HG03565 (cell line): ENCODE measurements around the gene PARD3B.
A peak's percentile ranks its signal among the peaks of the same experiment; 100 is the strongest.

Experiments used
- ATAC-seq: cut with Tn5 transposase; IDR thresholded peaks from one replicate; pipeline ENCODE4 v1.9.1; 2021; ENCODE audit warnings: mild to moderate bottlenecking, moderate library complexity; ENCODE audit not compliant: unreplicated experiment

Gene PARD3B

DNA sequence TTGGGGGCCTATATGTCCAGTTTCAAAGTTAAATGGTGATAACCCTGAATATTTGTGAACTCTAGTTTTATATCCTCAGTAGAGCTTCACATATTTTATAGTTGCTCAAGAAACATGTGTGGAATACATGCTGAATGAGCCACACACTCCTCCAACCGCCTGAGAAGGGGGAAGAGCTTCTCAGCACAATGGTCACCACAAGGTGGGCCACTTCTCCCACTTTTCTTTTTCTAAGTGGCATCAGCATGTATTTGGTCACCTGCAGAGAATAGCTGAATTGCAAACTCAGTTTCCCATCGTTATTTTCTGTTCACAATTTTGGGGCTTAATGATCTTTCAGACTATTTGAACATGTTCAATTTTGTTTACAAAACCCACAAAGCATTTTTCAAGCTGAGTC lies 340.5 kb downstream of the PARD3B start:
- ATAC-seq, result no peak

DNA sequence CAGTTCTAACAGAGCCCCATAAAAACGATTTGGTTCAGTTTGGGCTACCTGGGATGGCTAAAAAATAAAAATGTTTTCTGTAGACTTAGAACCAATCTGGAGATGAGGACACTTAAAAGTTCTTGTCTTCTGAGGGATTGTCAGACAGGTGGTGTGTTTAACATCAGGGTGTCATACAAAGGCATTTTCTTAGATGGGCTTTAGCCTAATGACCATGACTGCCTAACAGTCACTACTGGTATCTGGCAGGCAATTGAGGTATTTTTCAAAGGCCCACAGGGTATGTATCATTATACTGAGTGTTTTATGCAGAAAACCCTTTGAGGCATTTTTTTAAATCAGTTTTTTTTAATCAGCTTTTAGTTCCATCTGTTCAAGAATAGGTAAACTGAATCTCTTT lies 341.4 kb downstream of the PARD3B start:
- no peak for ATAC-seq

DNA sequence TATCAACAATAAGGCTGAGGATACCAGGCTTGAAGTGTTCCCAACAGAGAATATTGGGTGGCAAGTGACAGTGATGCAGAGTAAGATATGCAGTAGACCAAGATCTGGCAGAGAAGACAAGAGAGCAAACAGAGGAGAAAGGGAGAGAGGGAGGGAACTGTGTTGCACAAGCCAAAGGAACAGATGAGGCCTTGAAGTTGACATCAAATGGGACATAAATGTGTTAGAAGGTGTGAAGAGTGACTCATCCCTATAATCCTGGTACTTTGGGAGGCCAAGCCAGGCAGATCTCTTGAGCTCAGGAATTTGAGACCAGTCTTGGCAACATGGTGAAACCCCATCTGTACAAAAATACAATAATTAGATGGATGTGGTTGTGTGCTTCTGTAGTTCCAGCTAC lies 342.9 kb downstream of the PARD3B start:
- ATAC-seq, result no peak

DNA sequence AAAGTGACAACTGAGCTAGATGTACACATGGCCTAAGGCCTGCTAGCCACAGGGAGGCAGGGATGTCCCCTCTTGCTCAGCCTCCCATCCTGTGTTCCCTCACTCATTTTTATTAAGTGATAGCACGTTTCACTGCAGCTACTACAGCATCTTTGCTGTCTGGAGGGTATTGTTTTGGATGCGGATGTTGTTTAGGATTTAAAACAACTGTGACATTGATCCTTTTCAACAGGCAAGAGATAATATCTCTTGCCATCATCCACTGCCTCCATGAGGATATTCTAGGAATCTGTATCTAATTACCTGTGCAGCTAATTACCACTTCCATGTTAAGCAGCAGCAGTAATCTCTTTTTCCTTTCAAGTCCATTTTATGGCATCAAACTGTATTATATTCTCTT lies 345.4 kb downstream of the PARD3B start:
- no peak for ATAC-seq

DNA sequence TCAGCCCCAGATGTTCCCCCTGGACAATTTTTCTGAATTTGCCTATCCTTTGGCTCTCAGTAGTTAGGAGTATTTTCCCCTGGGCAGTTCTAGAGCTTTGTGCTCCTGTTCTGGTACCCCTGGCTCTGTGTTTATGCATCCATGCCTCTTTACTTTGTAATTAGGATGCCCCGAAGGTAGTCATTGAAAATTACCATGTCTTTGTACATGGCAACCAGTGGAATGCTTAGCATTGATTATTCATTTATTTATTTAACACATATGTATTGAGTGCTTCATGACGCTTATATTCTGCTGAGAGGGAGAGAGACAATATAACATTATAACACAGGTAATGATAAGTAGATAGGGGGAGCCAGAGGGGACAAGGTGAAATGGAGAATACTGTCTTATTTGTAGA lies 346.5 kb downstream of the PARD3B start:
- no peak for ATAC-seq

DNA sequence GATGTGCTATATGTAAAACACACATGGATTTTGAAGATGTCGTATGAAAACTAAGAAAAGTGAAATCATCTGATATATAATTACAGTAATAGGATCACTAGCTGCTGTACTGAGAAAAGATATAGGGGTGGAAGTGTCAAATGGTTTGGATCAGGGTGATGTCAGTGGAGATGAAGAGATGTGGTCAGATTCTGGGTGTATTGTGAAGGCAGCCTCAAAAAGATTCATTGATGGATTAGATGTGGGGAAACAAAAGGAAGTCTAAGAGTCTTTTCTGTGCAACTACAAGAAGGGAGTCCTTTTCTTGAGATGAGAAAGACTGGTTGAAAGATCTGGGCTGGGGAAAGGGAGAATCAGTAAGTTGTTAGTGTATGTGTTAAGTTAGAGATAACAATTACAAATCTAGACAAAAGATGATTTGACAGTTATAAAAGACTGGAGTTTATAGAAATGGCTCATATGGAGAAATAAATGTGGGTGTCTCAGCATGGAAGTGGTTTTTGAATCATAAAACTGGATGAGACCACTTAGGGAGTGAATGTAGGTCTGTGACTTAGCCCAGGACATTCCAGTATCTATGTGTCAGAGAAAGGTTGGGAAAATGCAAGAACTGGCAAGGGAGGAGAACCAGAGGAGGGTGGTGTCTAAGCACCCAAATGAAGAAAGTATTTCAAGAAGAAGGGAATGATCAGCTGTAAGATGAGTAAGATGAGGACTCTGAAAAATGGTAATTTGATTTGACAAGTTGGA lies 347.4 kb downstream of the PARD3B start:
- no peak for ATAC-seq

DNA sequence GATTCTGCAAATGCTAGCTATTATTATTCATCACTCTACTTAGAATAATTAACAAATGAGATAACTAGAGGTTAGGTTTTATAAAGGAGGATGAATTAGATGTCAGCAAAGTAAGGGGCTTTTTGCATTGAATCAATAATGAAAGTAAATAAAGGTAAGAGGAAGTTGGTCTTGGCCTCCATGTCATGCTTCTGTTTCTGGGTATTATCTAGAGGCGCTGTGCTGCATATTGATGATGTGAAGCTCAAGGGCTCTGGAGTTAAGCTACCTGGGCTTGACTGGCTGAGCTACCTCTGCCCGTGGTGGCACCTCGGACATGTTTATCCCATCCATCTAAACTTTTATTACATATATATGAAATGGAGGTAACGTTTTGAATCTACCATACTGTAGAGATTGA lies 350.9 kb downstream of the PARD3B start:
- ATAC-seq, result no peak

DNA sequence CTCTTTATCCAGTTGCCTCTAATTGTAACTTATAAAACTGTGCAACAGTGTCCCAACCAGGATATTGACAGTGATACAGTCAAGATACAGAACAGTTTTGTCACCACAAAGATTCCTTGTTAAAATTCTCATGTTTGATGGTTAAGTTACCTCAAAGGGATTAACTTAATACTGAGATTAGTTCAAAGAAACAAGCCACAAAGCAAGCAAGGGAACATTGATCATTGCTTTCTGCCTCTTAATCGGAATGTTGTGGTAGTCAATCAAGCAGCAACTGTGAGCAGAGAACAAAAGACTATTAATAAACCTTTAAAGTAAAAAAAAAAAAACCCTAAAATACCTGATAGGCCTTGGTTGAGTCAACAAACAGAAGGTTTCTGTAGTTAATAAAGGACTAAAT lies 352.3 kb downstream of the PARD3B start:
- no peak for ATAC-seq

DNA sequence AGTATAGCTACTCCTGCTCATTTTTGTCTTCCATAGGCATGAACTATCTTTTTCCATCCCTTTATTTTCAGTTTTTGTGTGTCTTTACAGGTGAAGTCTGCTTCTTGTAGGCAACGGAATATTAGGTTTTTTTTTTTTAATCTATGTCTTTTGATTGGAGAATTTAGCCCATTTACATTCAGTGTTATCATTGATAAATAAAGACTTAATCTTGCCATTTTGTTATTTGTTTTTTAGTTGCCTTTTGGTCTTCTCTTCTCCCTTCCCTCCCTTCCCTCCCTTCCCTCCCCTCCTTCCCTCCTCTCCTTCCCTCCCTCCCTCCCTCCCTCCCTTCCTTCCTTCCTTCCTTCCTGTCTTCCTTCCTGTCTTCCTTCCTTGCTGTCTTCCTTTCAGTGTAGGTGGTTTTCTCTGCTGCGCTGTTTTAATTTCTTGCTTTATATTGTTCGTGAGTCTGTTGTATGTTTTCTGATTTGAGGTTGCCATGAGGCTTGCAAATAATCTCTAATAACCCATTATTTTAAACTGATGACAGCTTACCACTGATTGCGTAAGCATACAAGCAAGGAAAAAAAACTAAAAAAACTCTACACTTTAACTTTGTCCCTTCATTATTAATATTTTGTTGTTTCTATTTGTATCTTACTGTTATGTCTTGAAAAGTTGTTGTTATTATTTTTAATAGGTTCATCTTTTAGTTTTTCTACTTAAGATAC lies 353.8 kb downstream of the PARD3B start:
- ATAC-seq, result no peak

DNA sequence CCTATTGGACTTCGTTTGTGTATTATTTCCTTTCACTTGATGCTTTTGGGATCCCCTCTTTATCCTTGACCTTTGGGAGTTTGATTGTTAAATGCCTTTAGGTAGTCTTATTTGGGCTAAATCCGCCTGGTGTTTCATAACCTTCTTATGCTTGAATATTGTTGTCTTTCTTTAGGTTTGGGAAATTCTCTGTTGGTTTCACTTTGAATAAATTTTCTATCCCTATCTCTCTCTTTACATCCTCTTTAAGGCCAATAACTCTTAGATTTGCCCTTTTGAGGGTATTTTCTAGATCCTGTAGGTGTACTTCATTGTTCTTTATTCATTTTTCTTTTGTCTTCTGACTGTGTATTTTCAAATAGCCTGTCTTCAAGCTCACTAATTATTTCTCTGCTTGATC lies 354.7 kb downstream of the PARD3B start:
- peak; percentile 40 for ATAC-seq

DNA sequence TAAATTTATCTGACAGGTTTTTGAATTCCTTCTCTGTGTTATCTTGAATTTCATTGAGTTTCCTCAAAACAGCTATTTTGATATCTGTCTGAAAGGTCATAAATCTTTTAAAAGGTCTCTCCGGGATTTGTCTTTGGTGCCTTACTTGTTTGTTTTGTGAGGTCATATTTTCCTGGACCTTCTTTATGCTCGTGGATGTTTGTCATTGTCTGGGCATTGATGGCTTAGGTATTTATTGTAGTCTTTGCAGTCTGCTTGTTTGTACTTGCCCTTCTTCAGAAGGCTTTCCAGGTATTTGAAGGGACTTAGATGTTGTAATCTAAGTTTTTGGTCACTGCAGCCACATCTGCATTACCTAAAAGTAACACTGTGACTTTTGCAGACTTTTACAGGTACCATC lies 355.2 kb downstream of the PARD3B start:
- ATAC-seq, result no peak

DNA sequence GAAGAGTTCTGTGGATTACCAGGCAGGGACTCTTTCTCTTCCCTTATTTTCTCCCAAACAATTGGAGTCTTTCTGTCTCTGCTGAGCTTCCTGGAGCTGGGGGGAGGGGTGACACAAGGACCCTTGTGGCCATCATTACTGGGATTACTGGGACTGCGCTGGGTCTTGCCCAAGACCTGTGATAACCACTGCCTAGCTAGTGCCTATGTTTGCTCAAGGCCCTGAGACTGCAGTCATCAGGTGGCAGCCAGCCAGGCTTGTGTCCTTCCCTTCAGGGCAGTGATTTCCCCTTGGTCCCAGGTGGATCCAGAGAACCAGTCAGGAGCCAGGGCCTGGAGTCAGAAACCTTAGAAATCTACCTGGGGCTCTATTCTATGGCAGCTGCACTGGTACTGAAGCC lies 355.6 kb downstream of the PARD3B start:
- no peak for ATAC-seq

DNA sequence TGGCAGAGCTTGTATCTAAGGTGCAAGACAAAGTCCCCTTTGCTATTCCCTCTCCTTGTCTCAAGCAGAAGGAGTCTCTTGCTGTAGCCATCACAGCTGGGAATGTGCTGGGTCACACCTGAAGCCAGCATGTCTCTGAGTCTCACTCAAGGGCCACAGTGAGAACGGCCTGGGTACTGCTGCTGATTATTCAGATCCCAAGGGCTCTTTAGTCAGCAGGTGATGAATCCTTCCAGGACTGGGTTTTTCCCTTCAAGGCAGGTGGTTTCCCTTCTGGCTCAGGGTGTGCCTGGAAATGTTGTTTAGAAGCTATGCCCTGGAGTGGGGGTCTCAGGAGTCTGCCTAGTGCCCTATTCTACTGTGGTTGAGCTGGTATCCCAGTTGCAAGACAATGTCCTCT lies 356.3 kb downstream of the PARD3B start:
- ATAC-seq, result no peak

DNA sequence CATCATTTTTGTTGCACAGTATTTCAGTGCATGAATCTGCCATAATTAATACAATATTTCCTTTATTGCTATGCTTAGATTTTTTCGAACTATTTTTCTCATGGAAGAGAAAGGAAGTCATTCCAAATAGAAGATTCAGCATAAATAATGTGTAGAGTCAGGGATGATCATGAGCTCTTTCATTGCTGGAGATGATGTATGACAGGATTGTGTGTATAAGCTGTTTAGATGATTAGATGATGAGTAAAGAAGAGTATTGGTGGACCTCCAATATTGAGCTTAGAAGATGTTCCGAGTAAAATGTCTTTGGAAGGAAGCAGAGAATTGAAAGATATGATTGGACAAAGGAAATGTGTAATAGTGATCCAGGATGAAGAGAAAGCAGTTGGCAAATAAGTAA lies 364.5 kb downstream of the PARD3B start:
- ATAC-seq, result no peak

DNA sequence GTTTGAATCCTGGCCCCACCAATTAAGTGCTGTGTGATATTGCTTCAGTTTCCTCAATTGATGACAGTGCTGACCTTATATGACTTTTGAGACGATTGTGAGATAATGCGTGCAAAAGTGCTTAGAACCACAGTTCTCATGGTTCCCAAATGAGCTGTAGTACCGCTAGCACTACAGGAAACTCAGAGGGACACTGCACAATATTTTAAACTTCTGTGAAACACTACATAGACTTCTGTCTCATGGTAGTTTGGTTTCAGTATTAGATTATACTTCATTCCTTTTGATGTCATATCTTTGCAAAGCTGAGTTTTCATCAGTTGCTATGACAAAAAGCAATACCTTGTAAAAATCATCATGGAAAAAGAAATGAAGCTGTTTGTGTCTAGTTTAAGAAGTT lies 368.0 kb downstream of the PARD3B start:
- ATAC-seq, result no peak

DNA sequence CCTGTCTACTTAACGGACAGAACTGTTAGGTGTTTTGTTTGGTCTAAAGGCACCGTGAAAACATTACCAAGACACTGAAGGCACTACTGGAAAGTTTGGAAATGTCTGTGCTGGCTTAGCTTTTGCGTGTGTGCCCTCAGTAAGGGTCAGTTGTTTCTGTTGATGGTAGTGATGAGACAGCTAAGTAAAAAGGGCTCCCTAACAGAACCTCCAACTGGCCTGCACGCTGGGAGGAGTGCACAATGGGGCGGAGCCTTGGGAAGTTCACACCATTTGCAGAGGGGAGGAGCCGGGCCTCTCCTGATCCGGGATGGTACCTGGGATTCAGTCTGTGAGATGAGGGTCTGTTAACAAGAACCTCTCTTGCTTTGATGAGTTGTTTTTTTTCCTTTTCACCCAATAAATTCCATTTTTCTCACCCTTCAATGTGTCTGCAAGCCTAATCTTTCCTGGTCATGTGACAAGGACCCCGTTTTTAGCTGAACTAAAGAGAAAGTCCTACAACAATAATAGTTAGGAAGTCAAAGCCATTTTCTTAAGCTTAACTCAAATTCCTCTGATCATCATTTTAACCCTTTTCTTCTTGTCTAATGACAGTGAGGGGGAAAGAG lies 368.7 kb downstream of the PARD3B start:
- ATAC-seq, result no peak

DNA sequence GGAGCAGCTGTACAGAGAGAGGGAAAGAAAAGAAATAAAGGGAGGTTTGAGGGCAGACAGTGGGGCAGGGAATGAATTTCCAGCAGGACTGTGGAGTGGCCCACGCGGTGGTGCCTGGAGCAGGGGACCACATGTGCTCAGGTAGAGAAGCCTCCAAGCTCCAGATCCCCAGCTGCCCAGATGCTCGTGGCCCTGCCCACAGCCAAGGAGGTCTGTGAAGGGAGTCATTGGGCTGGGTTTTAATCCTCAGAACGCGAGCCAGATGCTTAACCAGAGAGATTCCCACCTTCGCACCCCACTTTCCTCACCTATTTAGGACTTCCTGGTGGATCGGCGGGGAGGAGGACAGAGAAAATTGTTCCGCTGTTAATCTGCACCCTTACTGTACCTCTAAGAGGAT lies 369.4 kb downstream of the PARD3B start:
- ATAC-seq, result no peak

DNA sequence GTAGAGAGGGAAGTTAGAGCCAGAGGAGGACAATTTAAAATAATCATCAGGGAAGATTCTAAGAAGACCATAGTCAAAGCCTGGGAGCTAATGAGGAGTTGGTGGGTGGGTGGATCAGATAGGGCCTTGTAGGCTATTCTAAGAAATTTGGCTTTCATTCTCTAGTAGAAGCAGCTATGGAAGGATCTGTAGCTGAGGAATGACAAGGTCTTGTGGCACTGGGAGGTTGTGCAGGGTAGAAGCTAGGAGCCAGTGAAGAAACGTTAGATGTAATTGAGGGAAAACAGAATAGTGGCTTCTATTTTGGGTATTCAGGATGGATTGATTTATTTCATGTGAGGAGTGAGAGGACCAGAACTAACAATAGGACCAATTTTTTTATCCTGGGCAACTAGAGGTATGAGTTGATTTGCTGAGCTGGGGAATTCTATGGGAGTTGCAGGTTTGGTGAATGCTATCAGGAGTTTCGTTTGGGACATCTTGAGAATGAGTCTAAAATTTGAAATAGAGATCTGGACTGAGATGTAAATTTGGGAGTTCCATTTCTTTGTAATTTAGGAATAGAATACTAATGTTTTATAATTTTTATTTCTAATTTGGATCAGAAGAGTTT lies 371.9 kb downstream of the PARD3B start:
- no peak for ATAC-seq

DNA sequence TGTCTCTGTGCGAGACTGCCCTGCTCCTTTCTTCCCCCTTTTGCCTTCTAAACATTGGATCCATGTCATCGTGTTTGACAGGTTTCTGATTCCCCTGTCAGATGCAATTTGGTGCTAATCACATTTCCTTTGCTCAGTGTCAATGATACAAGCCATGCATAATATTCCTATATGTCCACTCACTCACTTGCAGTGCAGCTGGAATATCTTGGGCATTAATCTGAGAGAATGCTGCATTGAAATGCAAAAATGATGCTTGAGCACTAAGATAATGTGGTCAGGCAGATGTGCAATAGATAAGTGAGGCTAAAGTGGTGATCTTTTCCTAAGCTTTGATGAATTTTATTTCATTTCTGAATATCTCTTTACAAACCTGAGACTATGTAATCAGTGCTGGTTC lies 375.5 kb downstream of the PARD3B start:
- no peak for ATAC-seq

DNA sequence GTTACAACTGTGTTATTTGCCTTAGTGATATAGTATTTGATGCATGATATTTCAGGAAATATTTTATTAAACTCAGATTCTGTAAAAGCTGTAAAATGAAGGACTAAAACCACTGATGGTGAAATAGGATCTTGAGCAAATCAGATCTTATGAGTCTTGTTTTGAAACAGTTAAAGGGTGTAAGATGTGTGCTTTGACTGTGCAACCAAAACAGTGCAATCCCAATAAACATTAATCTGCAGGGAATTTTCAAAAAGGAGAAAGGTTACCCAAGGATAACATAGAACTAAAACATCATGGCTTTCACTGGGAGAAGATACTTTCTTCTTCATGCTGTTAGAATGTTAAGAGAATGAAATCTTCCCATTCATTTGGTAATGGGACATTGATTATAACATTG lies 378.7 kb downstream of the PARD3B start:
- no peak for ATAC-seq

DNA sequence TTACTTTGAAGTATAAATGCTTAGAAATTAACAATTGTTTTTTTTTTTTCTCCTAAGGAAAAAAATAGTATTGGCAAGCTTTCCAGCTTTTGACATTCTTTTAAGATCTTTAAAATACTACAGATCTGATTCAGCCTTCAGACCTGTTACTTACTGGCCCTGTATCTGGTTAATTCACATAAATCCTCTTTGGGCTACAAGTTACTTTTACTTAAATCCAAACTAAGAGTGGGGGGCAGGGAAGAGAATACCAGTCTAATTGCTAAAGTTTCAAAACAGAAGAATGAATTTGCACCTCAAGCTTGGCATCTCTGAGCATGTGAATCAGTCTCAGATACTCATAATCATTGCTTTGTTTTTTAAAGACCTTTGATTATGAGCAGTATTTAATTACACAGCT lies 386.3 kb downstream of the PARD3B start:
- no peak for ATAC-seq
